ENCODE measurements around the gene LRIG1.
A peak's percentile ranks its signal among the peaks of the same experiment; 100 is the strongest.

- TF ChIP-seq POLR2AphosphoS5 (IDR thresholded peaks at IDR 0.05) (peak; percentile 13), CTCF (IDR thresholded peaks at IDR 0.05) (no peak), POLR2A (IDR thresholded peaks at IDR 0.05) (no peak)
These were observed 3.4 kb downstream of the LRIG1 start for GRCh38 chr3:66497288-66497984.

All from prostate gland (tissue), 2 donors.